GM19463 (cell line): ENCODE data around the gene TBCEL.
"Not testable (repeated sequence)": the region's sequence is repeated elsewhere in the genome, so short reads cannot be mapped to it uniquely, and the experiment has no call there.

Experiments used
- ATAC-seq: cut with Tn5 transposase; IDR thresholded peaks from one replicate; pipeline ENCODE4 v1.9.1; 2021; ENCODE audit warnings: mild to moderate bottlenecking, moderate library complexity; ENCODE audit not compliant: unreplicated experiment

TBCEL gene

DNA sequence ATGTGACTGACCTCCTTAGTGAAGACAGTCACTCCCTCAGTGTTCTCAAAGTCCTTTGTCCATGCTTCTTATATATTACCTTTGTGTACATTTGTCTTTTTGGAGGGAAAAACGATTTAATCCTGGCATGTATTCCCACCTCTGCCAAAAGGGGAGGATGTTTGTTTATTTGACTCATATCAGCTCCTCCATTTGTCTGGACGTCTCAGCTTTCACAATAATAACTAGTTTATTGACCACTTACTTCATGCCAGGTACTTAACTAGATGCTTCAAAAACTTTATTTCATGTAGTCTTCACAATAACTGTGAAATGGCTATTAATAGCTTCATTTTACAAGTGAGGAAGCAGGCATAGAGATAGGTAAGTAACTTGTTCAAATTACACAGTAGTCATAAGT lies 5.3 kb downstream of the TBCEL start:
- no peak for ATAC-seq

DNA sequence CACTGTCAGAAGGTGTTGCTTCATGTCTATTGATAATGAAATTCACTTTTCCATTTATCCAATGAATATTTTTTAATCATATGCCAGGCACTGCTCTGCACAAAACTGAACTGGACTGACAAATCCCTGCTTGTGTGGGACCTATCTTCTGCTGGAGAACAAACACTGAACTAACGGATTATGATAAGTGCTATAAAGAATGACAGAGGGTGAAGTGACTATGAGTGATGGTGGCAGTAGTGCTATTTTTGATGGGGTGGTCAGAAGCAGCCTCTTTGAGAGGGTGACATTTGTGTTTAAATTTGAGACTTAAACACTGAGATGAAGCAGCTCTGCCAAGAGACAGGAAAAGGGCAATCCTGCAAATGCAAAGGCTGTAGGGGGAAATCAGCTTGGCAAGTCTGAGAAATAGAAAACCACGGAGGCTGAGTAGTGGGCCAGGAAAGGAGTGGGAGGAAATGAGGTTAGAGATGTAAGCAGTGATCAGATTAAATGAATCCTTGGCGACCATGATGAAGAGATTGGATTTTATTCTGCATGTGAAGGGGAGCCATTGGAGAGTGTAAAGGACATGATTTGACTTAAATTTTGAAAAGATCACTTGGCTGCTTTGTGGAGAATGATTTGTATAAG lies 6.0 kb downstream of the TBCEL start:
- no peak for ATAC-seq

DNA sequence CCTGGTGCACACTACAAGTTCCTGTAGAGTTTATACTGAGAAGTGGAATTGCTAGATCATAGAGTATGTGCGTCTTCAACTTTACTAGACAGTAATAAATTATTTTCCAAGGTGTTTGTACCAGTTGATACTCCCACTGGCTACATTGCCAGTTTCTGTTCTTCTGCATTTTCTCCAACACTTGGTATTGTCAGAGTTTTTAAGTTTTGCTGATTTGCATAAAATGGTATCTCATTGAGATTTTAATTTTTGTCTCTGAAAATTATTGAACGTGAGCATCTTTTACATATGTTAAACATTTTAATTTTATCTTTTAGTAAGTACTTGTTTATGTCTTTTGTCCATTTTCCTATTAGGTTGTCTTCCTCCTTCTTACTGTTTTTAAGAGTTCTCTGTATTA lies 7.3 kb downstream of the TBCEL start:
- ATAC-seq, result no peak

- not testable (repeated sequence) for ATAC-seq
Observed at GRCh38 chr11:121031648-121032047, 7.7 kb downstream of the TBCEL start.

GRCh38 chr11:121032546-121032945 lies 8.6 kb downstream of the TBCEL start:
- no peak for ATAC-seq

DNA sequence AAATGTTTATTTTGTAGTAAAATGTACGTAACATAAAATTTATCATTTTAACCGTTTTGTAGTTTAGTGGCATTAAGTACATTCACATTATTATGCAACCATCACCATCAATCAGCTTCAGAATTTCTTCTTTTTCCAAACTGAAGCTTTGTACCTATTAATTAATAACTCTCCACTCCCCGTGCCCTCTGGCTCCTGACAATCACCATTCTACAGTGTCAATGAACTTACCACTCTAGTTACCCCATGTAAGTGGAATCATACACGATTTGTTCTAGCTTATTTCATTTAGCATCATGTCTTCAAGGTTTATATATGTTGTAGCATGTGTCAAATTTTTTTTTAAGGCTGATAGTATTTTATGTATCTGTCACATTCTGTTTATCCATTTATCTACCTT lies 9.7 kb downstream of the TBCEL start:
- ATAC-seq, result no peak

GRCh38 chr11:121035169-121035755 lies 11.4 kb downstream of the TBCEL start:
- ATAC-seq, result peak; percentile 12

- ATAC-seq, result peak; percentile 77
Observed at GRCh38 chr11:121035780-121036179, 11.9 kb downstream of the TBCEL start.

DNA sequence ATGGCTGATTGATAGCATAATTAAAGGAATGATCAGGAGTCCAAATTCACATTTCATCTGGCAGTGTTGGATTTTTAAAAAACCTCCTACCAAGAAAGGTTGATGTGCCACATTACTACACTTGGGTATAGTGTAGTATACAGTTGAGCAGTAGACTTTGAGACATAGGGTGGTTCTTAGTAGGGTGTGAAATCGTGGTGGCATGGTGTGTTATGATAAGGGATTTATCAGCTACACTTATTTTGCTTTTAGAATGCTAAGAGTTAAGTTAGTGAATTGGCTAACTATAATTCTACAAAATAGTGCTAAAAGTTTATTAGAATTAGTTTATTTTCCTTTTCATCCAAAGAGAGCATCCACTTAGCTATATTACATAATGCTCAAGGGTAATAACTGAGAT lies 13.1 kb downstream of the TBCEL start:
- no peak for ATAC-seq

GRCh38 chr11:121038648-121039409 lies 14.9 kb downstream of the TBCEL start:
- ATAC-seq, result no peak

GRCh38 chr11:121039971-121040613 lies 16.2 kb downstream of the TBCEL start:
- no peak for ATAC-seq

DNA sequence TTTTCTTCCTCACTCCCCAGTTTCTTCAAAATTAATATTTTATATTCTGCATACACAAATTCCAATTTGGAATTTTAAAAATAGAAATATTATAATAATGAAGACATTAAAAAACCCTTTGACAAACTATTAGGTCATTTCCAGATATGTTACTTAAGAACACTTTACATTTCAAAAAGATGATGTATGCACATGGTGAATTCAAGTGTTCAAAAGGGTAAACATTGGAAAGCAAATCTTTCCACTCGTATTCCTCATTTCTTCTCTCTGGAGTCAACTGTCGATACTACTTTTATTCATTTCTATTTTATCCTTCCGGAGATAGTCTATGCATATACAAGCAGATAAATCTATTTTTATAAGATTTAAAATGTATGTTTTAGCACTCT lies 16.7 kb downstream of the TBCEL start:
- no peak for ATAC-seq

GRCh38 chr11:121041072-121041471 lies 17.2 kb downstream of the TBCEL start:
- ATAC-seq, result no peak

DNA sequence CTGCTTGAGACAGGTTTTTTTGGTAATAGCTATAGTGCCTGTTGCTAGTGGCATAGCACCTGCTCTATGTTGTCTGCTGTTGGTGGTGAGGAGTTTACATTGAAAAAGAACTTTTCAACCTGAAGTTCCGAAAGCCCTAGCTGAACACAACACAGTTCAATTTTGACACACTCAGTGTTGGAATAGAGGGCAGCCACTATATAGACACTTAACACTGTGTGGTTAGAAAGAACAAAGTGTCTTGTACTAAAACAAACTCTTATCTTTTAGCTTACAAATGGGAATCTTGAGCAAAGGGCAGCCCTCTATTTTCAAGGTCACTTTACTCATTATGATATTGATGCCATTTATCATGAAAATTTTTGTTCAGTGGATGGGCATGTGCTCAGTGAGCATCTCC lies 18.4 kb downstream of the TBCEL start:
- ATAC-seq, result no peak

GRCh38 chr11:121047926-121048325 lies 24.0 kb downstream of the TBCEL start:
- ATAC-seq, result no peak

- no peak for ATAC-seq
Observed at GRCh38 chr11:121048464-121049233, 24.7 kb downstream of the TBCEL start.

GRCh38 chr11:121053244-121053643 lies 29.3 kb downstream of the TBCEL start:
- no peak for ATAC-seq

- ATAC-seq, result no peak
Observed at GRCh38 chr11:121054266-121054665, 30.4 kb downstream of the TBCEL start.

GRCh38 chr11:121055076-121055475 lies 31.2 kb downstream of the TBCEL start:
- ATAC-seq, result no peak

- ATAC-seq, result no peak
Observed at GRCh38 chr11:121057922-121058321, 34.0 kb downstream of the TBCEL start.

GRCh38 chr11:121058941-121059340 lies 35.0 kb downstream of the TBCEL start:
- ATAC-seq, result no peak
